Measurements from ENCODE around the gene CEACAM21.

GRCh38 chr19:41551212-41551610 lies 24.8 kb upstream of the CEACAM21 start:
- TF ChIP-seq CTCF (IDR thresholded peaks at IDR 0.05) (no peak), POLR2A (IDR thresholded peaks at IDR 0.05) (no peak)
